ENCODE measurements around the gene SEC62.
"Not testable (repeated sequence)": the region's sequence is repeated elsewhere in the genome, so short reads cannot be mapped to it uniquely, and the experiment has no call there.

SEC62 gene

DNA sequence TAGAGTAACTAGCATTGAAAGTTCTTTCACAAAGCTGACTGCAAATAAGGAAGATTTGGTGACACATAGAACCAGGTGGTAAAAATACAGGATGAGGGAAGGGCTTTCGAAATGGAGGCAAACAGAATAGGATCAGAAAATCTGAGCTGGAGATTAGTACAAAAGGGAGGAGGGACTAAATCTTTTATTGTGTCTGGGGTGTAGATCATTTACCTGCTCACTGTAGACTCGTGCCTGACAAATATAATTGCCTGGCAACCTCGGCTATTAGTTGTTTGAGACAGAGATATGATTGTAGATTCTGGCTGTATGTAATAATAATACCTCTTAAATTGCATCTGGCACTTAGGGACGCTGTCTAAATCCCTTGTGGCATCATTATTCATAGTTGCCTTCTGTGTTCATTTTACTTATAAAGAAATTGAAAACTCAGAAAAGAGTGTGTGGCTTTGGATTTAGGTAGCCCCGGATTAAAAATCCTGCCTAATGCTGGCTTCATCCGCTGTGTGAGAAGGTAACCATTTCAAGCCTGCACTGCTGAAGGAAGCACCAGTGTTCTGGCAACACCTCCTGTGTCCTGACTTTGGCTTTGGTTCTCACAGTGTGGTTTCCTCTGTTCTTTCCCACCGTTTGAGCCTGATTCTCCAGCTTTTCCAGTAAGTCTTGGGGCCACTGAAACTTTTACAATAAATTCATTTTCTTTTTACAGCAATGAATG is 46.2 kb downstream of the SEC62 start:
- in situ Hi-C loops (cut with HindIII; ENCODE audit: low sequenced_read_pairs) = no loop called here

DNA sequence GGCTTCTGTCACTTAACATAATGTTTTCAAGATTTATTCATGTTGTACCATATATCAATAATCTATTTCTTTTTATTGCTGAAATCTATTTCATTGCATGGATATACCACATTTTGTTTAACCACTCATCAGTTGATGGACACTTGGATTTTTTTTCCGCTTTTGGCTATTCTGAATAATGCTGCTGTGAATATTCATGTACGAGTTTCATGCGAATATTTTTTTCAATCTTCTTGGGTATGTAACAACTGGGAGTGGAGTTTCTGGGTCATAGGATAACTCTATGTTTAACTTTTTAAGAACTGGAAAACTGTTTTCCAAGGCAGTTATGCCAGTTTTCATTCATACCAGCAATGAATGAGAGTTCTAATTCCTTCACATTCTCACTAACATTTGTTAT is 49.5 kb downstream of the SEC62 start:
- in situ Hi-C loops (cut with HindIII; ENCODE audit: low sequenced_read_pairs) = no loop called here

DNA sequence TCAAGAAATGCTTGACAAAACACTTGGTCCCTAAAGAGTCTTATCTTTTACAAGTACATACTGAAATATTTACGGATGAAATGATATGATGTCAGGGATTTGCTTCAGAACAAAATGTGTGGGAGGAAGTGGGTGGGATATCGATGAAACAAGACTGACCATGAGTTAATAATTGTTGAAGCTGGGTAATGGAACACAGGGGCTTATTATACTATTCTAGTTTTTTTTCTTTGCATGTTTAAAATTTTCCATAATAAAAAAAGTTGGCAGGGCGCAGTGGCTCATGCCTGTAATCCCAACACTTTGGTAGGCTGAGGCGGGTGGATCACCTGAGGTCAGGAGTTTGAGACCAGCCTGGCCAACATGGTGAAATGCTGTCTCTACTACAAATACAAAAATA is 52.7 kb downstream of the SEC62 start:
- in situ Hi-C loops (cut with HindIII; ENCODE audit: low sequenced_read_pairs) = not testable (repeated sequence)

DNA sequence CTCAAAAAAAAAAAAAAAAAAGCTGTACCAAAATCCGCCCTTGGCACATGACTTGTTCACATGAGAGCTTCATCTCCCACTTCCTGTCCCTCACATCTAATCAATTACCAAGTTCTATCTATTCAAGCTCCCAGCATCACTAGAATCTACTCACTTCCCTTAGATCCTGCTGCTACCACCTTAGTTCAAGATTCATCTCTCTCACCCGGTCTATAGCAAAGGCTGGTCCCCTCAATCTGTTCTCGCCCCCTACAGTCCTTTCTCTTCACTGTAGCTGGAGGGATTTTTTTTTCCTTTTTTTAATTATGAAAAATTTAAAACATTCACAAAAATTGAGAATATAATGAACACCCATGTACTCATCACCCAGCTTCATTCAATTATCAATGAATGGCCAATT is 54.5 kb downstream of the SEC62 start:
- in situ Hi-C loops (cut with HindIII; ENCODE audit: low sequenced_read_pairs) = no loop called here

DNA sequence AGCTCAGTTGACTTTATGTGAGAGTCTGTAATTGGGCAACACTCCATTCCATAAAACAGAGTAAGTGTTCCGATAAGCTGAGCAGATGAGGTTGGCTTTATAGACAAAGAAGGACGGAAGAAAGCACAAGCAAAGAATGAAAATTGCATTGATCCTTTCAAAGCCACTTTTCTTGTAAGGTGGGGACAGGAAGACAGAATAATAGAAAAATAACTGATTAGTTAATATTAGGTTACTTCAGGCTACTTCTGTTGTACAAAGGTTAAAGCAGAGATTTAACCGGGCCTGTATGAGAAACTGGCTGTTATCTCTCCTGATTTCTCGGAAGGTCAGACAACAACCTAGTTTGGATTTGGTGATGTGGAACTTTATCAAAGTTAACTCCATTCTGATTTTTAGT is 55.7 kb downstream of the SEC62 start:
- in situ Hi-C loops (cut with HindIII; ENCODE audit: low sequenced_read_pairs) = no loop called here

DNA sequence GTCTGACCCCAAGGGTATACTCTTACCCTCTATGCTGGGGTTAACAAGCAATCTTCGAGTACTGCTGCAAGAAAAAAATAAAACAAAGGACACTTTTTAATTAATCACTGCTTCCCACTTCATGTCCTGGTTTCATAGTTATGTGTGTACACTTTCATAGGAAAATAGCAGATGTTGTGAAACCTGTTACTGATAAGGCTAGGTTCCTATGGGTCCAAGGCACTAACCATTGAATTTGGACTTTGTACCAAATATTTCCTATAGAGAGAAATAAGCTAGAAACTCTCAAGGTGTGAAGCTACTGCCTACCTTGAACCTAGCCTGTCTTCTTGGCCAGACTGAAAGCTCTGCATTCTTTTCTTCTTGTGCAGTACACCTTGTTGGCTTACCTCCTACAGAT is 56.6 kb downstream of the SEC62 start:
- in situ Hi-C loops (cut with HindIII; ENCODE audit: low sequenced_read_pairs) = no loop called here

DNA sequence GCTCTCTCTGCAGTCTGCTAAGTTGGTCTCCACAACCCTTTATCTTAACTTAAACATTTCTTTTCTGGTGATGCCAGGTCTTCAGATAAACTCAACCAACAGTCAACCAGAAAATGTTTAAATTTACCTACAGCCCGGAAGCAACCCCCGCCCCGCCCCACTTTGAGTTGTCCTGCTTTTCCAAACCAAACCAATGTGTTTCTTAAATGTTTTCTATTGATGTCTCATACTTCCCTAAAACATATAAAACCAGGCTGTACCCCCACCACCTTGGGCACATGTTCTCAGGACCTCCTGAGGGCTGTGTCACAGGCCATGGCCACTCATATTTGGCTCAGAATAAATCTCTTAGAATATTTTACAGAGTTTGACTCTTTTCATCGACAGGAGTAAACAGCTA is 58.0 kb downstream of the SEC62 start:
- in situ Hi-C loops (cut with HindIII; ENCODE audit: low sequenced_read_pairs) = no loop called here

DNA sequence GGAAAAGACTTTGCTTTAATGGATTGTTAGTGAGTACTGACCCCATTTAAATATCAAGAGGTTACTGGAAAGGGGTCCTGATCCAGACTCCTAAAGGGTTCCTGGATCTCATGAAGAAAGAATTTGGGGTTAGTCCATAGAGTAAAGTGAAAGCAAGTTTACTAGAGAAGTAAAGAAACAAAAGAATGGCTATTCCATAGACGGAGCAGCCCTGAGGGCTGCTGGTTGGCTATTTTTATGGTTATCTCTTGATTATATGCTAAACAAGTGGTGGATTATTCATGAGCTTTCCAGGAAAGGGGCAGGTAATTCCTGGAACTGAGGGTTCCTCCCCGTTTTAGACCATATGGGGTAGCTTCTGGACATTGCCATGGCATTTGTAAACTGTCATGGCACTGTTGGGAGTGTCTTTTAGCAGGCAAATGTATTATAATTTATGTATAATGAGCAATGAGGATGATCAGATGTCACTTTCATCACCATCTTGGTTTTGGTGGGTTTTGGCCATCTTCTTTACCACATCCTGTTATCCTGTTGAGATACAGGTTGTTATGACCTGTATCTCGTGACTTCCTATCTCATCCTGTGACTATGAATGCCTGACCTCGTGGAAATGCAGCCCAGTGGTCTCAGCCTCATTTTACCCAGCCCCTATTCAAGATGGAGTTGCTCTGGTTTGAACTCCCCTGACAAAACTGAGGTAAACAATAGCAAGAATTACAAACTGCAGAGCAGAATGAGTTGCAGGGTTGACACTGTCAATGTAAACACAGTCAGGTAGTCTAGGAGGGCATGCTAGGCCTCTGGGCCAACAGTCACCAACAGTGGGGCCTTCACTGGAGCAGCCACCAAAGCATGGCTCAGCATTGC is 60.9 kb downstream of the SEC62 start:
- in situ Hi-C loops (cut with HindIII; ENCODE audit: low sequenced_read_pairs) = no loop called here

DNA sequence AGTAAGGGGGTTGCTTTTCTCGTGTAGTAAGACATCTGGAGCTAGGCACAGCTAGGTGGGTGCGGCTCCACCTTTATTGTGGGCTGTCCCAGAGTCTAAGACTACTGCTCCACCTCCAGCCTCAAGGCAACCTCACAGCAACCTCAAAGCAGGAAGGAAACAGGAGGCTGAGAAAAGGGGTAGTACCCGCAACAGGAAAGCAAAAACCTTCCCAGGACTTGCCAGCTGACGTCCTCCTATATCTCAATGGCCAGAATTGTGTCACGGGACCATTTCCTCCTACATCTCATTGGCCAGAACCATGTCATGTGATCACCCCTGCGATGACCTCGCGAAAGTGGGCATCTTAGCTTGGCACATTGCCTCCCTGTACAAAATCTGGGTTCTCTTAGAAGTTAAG is 66.9 kb downstream of the SEC62 start:
- in situ Hi-C loops (cut with HindIII; ENCODE audit: low sequenced_read_pairs) = no loop called here

DNA sequence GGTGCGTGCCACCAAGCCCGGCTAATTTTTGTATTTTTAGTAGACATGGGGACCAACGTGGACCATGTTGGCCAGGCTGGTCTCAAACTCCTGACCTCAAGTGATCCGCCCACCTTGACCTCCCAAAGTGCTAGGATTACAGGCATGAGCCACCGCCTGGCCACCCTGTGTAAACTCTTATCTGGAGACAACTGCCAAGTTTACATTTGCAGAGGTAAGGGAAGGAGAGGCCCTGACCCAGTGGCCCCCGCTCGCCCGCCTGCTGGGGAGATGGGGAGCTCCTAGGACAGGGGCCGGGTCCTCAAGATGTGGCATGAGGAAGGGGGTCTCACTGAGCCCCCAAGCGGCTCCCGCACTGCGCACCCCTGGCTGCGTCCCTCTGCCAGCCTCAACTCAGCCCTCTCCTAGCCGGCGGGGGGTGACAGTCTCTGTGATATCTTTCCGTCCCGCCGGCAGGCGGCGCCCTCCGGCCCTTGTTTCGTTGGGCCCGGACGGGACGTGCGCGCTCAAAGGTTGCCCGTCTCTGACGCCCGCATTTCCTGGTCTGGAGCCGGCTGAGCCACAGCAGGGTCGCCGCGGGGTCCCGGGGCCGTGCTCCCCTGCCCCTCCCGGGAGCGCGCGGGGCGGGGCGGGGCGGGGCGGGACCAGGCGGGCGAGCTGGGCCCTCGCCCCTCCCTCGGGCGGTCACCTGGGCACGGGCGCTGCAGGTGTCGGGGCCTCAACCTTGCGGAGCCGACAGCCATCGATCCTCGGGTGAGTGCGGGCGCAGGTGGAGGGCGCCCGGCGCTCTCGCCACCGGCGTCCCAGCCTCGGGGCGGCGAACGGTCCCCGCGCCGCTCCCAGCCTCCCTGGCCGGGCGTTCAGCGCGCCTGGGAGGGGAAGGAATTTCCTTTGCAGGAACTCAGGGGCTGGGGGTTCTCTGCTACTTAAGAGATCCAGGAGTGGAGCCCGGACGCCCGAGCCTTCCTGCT is 71.1 kb downstream of the SEC62 start, which contains the start of gene GPR160:
Gene GPR160 (plus strand): TSS at position 533 of the 971 bp plus-strand sequence. CDS start 45,978 bp downstream, outside the sequence.
- in situ Hi-C loops (cut with HindIII; ENCODE audit: low sequenced_read_pairs) = no loop called here

DNA sequence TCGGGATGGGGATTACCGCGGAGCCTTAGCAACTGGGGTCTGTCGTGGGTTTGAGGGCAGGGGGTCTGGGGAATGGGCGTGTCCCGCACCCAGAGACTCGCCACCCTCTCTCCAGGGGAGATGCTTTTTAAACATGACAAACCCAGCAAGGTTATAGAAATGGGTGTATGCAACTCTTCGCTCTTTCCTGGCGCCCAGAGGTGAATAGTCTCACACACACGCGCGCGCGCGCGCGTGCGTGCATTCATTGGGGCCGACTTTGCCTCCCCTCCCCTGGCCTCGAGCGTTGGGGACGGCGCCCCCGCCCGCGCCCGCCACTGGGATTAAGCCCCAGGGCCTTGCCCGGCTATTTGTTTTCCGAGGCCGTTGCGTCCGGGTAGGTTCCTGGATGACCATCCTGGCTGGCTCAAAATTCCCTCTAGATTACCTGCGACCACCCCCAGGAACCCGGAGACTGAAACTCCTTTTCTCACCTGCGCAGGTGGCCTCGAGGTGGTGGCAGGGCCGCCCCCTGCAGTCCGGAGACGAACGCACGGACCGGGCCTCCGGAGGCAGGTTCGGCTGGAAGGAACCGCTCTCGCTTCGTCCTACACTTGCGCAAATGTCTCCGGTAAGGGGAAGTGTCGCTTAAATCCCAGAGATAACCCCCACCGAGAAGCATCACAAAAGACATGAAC is 72.0 kb downstream of the SEC62 start:
- in situ Hi-C loops (cut with HindIII; ENCODE audit: low sequenced_read_pairs) = no loop called here

DNA sequence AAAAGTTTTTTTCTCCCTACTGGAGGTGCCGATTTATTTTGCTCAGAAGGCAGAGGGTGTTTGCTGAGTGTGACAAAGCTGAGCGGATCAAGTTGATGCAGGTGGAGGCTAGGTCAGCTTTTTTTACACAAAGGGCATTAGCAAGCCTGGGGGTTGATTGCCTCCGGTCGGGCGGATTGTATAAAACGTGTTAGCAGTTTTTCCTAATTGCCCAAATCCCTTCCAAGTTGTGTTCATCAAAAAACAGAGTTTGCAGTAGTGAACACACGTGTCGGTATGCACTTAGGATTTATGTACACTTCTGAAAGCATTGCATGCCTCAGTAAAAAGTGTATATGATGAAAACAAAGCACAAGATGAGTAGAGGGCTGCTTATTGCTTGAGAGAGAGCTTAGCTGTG is 73.8 kb downstream of the SEC62 start:
- in situ Hi-C loops (cut with HindIII; ENCODE audit: low sequenced_read_pairs) = no loop called here

DNA sequence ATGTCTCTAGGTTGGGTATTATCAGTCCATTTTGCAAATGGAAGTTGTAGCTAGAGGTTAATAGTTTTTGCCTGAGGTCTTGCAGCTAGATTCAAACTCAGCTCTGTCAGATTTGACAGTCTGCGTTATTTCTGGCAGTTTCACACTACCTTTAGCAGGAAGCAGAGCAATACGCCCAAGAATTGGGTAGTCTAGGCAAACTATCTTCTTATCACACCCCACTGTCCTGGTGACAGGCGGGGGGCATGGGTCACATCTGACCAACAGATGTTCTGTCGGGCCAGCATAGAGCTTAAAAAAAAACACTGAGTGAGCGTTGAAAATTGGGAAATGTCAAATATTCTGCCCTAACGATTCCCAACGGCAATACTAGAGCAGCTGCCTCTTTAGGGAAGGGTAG is 76.9 kb downstream of the SEC62 start:
- in situ Hi-C loops (cut with HindIII; ENCODE audit: low sequenced_read_pairs) = no loop called here

DNA sequence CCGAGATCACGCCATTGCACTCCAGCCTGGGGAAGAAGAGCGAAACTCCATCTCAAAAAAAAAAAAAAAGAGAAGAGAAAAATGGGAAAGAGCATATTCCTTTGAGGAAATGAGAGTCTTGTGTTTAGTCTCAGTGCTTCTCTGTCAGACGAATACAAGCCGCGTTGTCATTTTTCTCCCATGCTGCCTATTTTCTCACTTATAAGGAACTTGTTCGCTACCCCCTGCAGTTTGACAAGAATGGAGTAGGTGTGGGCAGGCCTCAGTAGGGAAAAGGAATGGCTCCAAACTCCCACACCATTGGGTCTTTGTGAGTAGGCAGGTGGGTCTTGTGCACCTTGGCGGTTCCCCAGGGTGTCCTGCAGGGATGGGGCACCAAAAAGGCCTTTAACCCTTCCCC is 77.7 kb downstream of the SEC62 start:
- in situ Hi-C loops (cut with HindIII; ENCODE audit: low sequenced_read_pairs) = no loop called here

DNA sequence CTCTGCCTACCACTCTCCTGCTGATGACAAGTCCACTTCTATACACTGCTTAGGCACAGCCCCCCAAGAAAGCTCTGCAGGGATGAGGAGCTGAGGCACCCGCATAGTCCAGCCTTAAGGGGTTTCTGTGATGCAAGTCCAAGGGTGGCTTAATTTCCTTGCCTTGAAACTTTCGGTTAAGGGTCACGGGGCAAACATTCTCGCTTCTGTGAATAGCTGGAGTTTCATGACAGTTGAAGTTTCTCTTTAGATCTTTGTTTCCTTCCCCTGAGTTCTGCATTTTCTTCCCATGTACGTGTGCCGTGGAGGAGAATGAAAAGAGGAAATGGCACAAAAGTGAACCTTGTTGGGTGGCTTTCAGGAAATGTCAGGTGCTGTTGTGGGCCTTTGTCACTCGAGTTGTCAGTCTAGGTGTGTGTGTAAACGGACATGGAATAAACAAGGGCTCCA is 78.2 kb downstream of the SEC62 start:
- in situ Hi-C loops (cut with HindIII; ENCODE audit: low sequenced_read_pairs) = loop anchor here (5.0 kb wide), 1 partner anchor 58 kb away; no protein-coding TSS in a partner anchor

DNA sequence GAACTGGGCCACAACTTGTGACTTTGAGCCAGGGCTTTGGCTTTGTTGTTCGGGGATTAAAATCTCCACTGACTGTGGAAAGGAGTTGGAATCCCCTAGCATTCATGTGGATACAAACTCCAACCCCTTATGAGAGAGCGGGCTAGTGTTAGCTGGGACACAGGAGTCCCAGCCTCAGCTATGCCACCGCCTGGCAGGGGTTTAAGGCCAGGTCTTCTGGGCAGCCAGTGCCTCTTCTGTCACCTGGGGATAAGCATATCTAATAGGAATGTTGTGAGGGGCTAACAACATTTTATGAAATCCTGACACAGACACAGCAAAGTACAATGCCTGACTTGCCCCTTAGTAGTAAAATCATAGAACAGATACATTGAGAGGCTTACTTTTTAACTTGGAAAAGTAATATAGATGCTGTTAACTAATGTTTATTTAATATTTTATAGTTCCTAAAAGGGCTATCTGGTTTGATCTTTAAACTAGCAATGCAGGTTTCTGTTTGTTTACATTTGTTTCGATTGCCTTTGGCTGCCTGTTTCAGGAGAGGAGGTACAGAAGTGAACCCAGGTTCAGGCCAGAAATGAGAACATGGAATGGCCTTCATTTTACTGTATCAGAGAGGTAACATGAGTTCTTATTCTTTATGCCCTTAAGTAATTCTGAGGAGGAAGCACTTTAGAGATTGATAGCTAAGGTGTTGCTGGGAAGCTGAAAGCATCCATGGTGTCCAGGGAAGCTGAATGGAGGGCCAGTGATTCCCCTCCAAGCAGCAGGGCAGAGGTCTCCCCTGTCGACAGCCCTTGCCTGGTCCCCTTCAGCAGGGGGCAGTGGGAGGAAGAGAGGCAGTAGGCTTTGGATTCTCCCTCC is 79.9 kb downstream of the SEC62 start:
- in situ Hi-C loops (cut with HindIII; ENCODE audit: low sequenced_read_pairs) = loop anchor here (5.0 kb wide), 1 partner anchor 59 kb away; no protein-coding TSS in a partner anchor

DNA sequence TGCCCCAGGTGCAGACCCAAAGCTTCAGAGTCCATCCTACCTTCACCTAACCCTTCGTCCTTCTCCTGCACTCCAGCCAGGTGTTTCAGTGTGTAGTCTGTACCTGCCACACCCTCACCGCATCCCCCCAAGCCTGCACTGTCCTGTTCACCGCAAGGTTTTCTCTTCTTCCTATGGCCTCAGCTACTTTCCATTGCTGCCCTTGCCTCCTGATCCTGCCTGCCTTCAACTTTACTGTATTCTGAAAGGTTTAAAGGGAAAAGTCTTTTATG is 80.5 kb downstream of the SEC62 start:
- in situ Hi-C loops (cut with HindIII; ENCODE audit: low sequenced_read_pairs) = loop anchor here (5.0 kb wide), 1 partner anchor 60 kb away; no protein-coding TSS in a partner anchor
